ENCODE results near the gene PDE4B.

PDE4B gene

DNA sequence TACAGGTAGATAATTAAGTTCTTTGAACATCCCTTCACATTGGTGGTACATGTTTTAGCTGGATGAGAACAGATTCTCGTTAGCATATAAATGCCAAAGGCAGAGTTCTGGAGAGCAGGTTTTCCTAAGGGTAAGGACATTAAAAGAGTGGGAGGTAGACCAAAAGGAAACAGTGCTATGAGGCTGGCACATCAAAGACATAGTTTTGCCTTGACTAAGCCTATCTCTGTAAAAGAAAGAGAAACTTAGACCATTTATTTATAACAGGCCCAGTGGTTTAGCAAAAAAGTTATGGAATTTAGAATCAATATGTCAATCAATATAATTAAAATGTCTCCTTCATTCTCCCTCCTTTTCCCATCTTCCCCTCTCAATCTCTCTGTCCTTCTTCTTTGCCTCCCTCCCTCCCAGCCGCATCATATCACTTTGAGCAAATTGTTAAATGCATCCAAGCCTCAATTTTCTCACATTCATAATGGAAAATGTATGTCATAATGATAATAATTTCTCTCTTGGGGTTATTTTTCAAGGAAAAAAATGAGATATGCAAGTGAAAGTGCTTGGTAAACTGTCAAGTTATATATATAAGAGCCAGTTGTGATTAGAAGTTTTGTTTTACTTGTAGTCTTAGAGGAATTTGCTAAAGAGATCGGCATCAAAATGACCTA lies 531.4 kb downstream of the PDE4B start:
- DNase-seq, result no peak

GRCh38 chr1:66325594-66326380 lies 533.1 kb downstream of the PDE4B start:
- DNase-seq, result no peak

DNA sequence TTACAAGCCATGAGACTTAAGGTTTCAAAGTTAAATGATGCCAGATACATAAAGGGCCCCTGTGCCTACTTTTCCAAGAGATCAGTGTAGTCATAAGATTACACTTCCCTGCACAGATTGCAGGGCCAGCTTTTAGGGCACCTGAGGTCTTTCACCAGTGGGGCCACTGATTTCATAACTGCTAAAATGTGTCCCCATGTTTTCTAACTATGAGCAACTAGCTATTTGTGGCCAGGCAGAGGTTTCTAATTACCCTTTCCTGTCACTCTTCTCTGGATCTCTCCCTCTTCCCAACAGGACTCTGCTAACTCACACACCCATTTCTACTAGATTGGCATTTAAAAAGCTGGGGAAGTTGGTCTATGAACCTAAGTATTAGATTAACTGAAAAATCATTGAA lies 534.2 kb downstream of the PDE4B start:
- DNase-seq, result no peak

- no peak for DNase-seq
Observed at GRCh38 chr1:66327588-66327987, 534.9 kb downstream of the PDE4B start.

- DNase-seq, result no peak
Observed at GRCh38 chr1:66328896-66329295, 536.2 kb downstream of the PDE4B start.

GRCh38 chr1:66330722-66331141 lies 538.0 kb downstream of the PDE4B start:
- no peak for DNase-seq

DNA sequence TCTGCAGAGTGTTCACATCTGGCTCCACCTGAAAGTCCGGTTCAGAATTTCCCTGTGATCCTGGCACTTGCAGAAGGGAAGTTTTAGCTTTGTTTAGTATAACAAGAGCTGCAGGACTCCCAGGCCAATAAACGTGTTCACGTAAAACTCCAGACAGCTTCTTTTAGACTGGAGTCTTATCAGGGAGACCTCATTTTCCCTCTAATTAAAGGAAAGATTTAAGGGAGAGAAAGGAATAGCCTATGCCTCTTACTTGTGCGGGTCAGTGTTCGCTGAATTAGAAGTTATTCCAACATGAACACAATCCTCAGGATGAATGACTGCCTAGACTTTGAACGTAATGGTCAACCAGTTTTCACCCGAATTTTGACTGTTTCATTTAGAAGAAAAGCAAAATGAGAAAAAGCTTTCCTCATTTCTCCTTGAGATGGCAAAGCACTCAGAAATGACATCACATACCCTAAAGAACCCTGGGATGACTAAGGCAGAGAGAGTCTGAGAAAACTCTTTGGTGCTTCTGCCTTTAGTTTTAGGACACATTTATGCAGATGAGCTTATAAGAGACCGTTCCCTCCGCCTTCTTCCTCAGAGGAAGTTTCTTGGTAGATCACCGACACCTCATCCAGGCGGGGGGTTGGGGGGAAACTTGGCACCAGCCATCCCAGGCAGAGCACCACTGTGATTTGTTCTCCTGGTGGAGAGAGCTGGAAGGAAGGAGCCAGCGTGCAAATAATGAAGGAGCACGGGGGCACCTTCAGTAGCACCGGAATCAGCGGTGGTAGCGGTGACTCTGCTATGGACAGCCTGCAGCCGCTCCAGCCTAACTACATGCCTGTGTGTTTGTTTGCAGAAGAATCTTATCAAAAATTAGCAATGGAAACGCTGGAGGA lies 539.2 kb downstream of the PDE4B start:
- peak; percentile 54 for DNase-seq

- no peak for DNase-seq
Observed at GRCh38 chr1:66332548-66332901, 539.8 kb downstream of the PDE4B start.

- no peak for DNase-seq
Observed at GRCh38 chr1:66333466-66334199, 540.9 kb downstream of the PDE4B start.

DNA sequence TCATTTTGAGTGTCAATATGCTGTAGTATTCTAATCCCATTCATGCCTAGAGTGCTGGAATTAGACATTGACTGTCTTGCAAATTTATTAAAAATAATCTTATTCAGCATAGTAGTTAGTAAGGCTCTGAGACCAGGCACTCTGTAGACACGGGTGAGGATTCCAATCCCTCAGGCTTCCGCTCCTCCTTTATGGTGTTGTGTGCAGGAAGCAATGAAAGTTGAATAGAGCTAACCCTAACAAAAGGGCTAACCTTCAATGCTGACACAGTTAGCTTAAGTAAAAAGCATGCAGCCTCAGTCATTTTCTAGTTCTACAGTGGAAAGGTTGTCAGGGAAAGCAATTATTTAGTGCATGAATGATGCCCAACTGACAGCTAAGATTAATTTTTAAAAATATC lies 541.6 kb downstream of the PDE4B start:
- no peak for DNase-seq

DNA sequence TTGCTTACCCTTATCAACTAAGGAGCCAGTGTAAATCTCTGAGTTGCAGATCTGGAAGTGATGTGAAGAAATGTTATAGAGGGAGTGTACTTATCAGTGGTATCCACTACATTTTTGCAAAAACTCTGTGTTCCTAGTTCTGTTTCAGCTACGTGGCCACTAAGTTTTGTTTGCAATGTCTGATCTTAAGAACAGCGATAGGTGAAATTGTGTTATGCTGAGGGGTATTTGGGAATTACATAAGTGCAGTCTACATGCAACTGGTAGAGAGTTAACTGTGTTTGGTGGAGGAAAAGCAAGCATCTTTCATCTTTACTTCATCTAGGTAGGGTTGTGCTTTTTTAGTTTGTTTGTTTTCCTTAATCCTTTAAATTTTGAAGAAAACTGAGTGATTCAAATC lies 542.4 kb downstream of the PDE4B start:
- DNase-seq, result no peak

GRCh38 chr1:66335859-66336640 lies 543.4 kb downstream of the PDE4B start:
- DNase-seq, result peak; percentile 74

GRCh38 chr1:66336641-66336990 lies 543.9 kb downstream of the PDE4B start:
- no peak for DNase-seq

GRCh38 chr1:66337249-66337648 lies 544.6 kb downstream of the PDE4B start:
- no peak for DNase-seq

DNA sequence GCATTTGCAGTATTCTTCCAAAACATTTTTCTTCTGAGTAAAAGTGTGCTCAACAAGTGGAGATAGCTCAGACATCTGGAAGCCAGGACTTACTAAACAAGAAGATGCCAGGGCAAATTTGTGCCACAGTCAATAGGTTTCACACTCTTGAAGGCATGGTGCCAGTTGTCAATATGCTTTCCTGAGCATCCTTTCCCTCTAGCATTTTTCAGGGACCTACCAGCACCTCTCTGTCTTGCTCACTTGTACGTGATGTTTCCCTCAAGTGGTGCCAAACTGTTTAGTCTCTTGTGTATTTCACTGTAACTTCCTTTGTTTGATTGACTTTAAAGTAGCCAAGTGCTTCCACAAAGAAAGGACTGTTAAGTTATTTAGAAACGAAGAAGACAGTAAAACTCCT lies 547.2 kb downstream of the PDE4B start:
- no peak for DNase-seq

- no peak for DNase-seq
Observed at GRCh38 chr1:66341446-66342089, 548.9 kb downstream of the PDE4B start.

GRCh38 chr1:66342707-66343106 lies 550.0 kb downstream of the PDE4B start:
- DNase-seq, result no peak

GRCh38 chr1:66343569-66344325 lies 551.1 kb downstream of the PDE4B start:
- no peak for DNase-seq

- DNase-seq, result no peak
Observed at GRCh38 chr1:66346057-66346795, 553.5 kb downstream of the PDE4B start.

GRCh38 chr1:66346873-66347272 lies 554.2 kb downstream of the PDE4B start:
- DNase-seq, result no peak
